Astrocyte (in vitro differentiated cells and primary cell): ENCODE data around the gene TUBA3C.

Experiments used
- EZH2 ChIP-seq: IDR thresholded peaks from 2 replicates; pipeline ENCODE4 v1.6.1; 2012; ENCODE audit warnings: mild to moderate bottlenecking, low read length, inconsistent platforms; ENCODE audit not compliant: insufficient read depth
- TF ChIP-seq, protein P1 (sequence below): IDR thresholded peaks from 2 replicates; pipeline ENCODE4 v1.5.1; 2011; ENCODE audit warnings: low read depth, mild to moderate bottlenecking, inconsistent platforms, low read length, moderate library complexity; ENCODE audit not compliant: insufficient read depth

DNA sequence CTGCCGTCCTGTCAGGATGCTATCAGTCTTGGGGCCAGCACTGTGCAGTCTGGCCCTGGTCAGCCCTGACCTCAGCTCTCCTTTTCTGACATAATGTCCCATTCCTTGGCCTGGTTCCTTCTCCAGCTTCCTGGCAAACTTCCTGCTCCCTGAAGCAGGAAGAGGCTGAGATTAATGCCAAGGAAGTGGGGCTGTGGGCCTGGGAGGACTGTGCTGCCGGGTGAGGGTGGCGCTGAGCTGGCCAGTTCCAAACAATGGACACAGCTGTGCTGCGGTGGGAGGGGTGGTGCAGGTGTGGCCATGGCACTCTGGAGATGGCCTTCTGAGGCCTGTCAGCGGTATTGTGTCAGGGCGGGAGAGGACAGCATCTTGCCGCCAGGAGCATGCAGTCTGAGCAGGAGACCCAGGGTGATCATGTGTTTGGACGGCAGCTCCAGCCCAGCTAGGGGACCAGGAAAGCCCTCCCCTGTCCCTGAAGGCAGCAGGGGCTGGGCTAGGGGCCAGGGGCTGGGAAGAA is 30.9 kb downstream of the TUBA3C start:
- TF ChIP-seq, protein P1, sequence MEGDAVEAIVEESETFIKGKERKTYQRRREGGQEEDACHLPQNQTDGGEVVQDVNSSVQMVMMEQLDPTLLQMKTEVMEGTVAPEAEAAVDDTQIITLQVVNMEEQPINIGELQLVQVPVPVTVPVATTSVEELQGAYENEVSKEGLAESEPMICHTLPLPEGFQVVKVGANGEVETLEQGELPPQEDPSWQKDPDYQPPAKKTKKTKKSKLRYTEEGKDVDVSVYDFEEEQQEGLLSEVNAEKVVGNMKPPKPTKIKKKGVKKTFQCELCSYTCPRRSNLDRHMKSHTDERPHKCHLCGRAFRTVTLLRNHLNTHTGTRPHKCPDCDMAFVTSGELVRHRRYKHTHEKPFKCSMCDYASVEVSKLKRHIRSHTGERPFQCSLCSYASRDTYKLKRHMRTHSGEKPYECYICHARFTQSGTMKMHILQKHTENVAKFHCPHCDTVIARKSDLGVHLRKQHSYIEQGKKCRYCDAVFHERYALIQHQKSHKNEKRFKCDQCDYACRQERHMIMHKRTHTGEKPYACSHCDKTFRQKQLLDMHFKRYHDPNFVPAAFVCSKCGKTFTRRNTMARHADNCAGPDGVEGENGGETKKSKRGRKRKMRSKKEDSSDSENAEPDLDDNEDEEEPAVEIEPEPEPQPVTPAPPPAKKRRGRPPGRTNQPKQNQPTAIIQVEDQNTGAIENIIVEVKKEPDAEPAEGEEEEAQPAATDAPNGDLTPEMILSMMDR: no peak
- no peak for TF ChIP-seq EZH2
